Measurements from ENCODE around the gene STMND1. TPM values are rescaled to one million over a fixed set of nuclear protein-coding genes. Genes with fewer than 3 reads are reported as not detected.
A peak's percentile ranks its signal among the peaks of the same experiment; 100 is the strongest.

The STMND1 gene
- total and polyA plus RNA-seq, 4 donors = 0.05 TPM; not detected in 3

- H3K9ac ChIP-seq (ENCODE audit: low read depth in 1 of 2, low read length in 2 of 2) = no peak overlapping the region
- 72% methylated on average over 3 of the region's 3 CpGs for WGBS
- no peaks in the 10 kb centered on the region for H3K9me3 ChIP-seq (ENCODE audit: control insufficient read depth in 4 of 4, low read length in 3 of 4)
- no peak for TF ChIP-seq YY1 (IDR thresholded peaks at IDR 0.05)
- no peak for TF ChIP-seq HNF4G (IDR thresholded peaks at IDR 0.05)
- TF ChIP-seq RAD21 (IDR thresholded peaks at IDR 0.05) = no peak
- TF ChIP-seq RXRA (IDR thresholded peaks at IDR 0.05) = no peak
- TF ChIP-seq, protein P1, sequence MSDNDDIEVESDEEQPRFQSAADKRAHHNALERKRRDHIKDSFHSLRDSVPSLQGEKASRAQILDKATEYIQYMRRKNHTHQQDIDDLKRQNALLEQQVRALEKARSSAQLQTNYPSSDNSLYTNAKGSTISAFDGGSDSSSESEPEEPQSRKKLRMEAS (IDR thresholded peaks at IDR 0.05) = no peak
- no peak for TF ChIP-seq FOXA1 (IDR thresholded peaks at IDR 0.05)
- TF ChIP-seq ATF3 (IDR thresholded peaks at IDR 0.05) = no peak
- no peak for TF ChIP-seq CTCF (IDR thresholded peaks at IDR 0.05; ENCODE audit: low read depth, low read length, missing input control)
- TF ChIP-seq FOXA2 (IDR thresholded peaks at IDR 0.05) = no peak
- TF ChIP-seq TAF1 (conservative IDR thresholded peaks at IDR 0.05) = no peak
- no peak for TF ChIP-seq GABPA (IDR thresholded peaks at IDR 0.05 in 1 of 2, conservative IDR thresholded peaks at IDR 0.05 in 1 of 2)
- no peak for DNase-seq (ENCODE audit: low spot score)
- no peak overlapping the region for H3K4me3 ChIP-seq (ENCODE audit: low read depth in 1 of 3, low read length in 3 of 3)
- H3K4me1 ChIP-seq (ENCODE audit: control insufficient read depth in 4 of 4, insufficient read depth in 4 of 4, low read length in 3 of 4) = no peaks in the 10 kb centered on the region
- H3K27ac ChIP-seq (ENCODE audit: low read depth in 1 of 2, low read length in 2 of 2) = no peak overlapping the region
- no peaks in the 10 kb centered on the region for H3K36me3 ChIP-seq (ENCODE audit: control insufficient read depth in 4 of 4, insufficient read depth in 3 of 4, low read depth in 1 of 4, low read length in 3 of 4)
- no peaks in the 10 kb centered on the region for H3K27me3 ChIP-seq (ENCODE audit: control insufficient read depth in 4 of 4, insufficient read depth in 4 of 4, low read length in 3 of 4)
Observed at GRCh38 chr6:17083397-17083796, 18.5 kb upstream of the STMND1 start.

GRCh38 chr6:17086469-17086868, 15.4 kb upstream of the STMND1 start:
- no peaks in the 10 kb centered on the region for H3K27me3 ChIP-seq (ENCODE audit: control insufficient read depth in 4 of 4, insufficient read depth in 4 of 4, low read length in 3 of 4)
- TF ChIP-seq ATF3 (IDR thresholded peaks at IDR 0.05) (peak; percentile 79), FOXA1 (IDR thresholded peaks at IDR 0.05) (no peak), HNF4G (IDR thresholded peaks at IDR 0.05) (no peak), CTCF (IDR thresholded peaks at IDR 0.05; ENCODE audit: low read depth, low read length, missing input control) (peak; percentile 78), RXRA (IDR thresholded peaks at IDR 0.05) (peak; percentile 13 to 39), RAD21 (IDR thresholded peaks at IDR 0.05) (peak; percentile 88 to 89)
- DNase-seq (ENCODE audit: low spot score) = peak; percentile 36
- H3K4me3 ChIP-seq (ENCODE audit: low read depth in 1 of 3, low read length in 3 of 3) = no peak overlapping the region
- no peak overlapping the region for H3K27ac ChIP-seq (ENCODE audit: low read depth in 1 of 2, low read length in 2 of 2)
- no peaks in the 10 kb centered on the region for H3K4me1 ChIP-seq (ENCODE audit: control insufficient read depth in 4 of 4, insufficient read depth in 4 of 4, low read length in 3 of 4)
- WGBS = 32% methylated on average over 11 of the region's 11 CpGs
- no peak overlapping the region for H3K9ac ChIP-seq (ENCODE audit: low read depth in 1 of 2, low read length in 2 of 2)
- no peaks in the 10 kb centered on the region for H3K36me3 ChIP-seq (ENCODE audit: control insufficient read depth in 4 of 4, insufficient read depth in 3 of 4, low read depth in 1 of 4, low read length in 3 of 4)
- peaks cover 0 to 2% (median under 1%) of the 10 kb centered on the region in 4 donors for H3K9me3 ChIP-seq (ENCODE audit: control insufficient read depth in 4 of 4, low read length in 3 of 4)

DNA sequence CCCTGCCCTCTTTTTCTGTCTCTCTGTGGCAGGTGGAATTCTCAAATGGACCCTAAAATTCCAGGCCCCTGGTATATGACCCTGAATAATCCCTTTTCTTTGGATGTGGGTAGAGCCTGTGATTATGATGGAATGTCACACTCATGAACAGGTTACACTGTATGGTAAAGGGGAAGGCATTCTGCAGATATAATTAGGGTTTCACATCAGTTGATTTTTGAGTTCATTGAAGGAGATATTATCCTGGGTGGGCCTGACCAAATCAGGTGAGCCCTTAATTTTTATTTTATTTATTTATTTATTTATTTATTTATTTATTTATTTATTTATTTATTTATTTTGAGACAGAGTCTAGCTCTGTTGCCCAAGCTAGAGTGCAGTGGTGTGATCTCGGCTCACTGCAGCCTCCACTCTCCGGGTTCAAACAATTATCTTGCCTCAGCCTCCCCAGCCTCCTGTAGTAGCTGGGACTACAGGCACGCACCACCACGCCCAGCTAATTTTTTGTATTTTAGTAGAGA, 13.7 kb upstream of the STMND1 start:
- no peaks in the 10 kb centered on the region for H3K4me1 ChIP-seq (ENCODE audit: control insufficient read depth in 4 of 4, insufficient read depth in 4 of 4, low read length in 3 of 4)
- WGBS = 96% methylated on average over 4 of the region's 4 CpGs
- peaks cover 0 to 2% (median under 1%) of the 10 kb centered on the region in 4 donors for H3K9me3 ChIP-seq (ENCODE audit: control insufficient read depth in 4 of 4, low read length in 3 of 4)
- no peaks in the 10 kb centered on the region for H3K27me3 ChIP-seq (ENCODE audit: control insufficient read depth in 4 of 4, insufficient read depth in 4 of 4, low read length in 3 of 4)
- no peak overlapping the region for H3K27ac ChIP-seq (ENCODE audit: low read depth in 1 of 2, low read length in 2 of 2)
- TF ChIP-seq FOXA2 (IDR thresholded peaks at IDR 0.05) (no peak), ZBTB33 (IDR thresholded peaks at IDR 0.05) (no peak), HNF4G (IDR thresholded peaks at IDR 0.05) (no peak), RXRA (IDR thresholded peaks at IDR 0.05) (no peak), FOXA1 (IDR thresholded peaks at IDR 0.05) (no peak), RAD21 (IDR thresholded peaks at IDR 0.05) (no peak), SP1 (IDR thresholded peaks at IDR 0.05) (no peak), TAF1 (conservative IDR thresholded peaks at IDR 0.05) (no peak), YY1 (IDR thresholded peaks at IDR 0.05) (no peak), JUND (IDR thresholded peaks at IDR 0.05) (no peak)
- no peak for DNase-seq (ENCODE audit: low spot score)
- H3K36me3 ChIP-seq (ENCODE audit: control insufficient read depth in 4 of 4, insufficient read depth in 3 of 4, low read depth in 1 of 4, low read length in 3 of 4) = no peaks in the 10 kb centered on the region
- no peak overlapping the region for H3K4me3 ChIP-seq (ENCODE audit: low read depth in 1 of 3, low read length in 3 of 3)
- H3K9ac ChIP-seq (ENCODE audit: low read depth in 1 of 2, low read length in 2 of 2) = no peak overlapping the region
